Uterus (tissue), 4 donors: ENCODE measurements around the gene CDIP1. TPM values are rescaled to one million over a fixed set of nuclear protein-coding genes. Genes with fewer than 3 reads are reported as not detected.
A peak's percentile ranks its signal among the peaks of the same experiment; 100 is the strongest.

Source experiments
- DNase-seq, 2 donors: peaks; one replicate each; pipeline ENCODE4 v3.0.0-alpha.2; 2019 to 2020
- H3K27ac ChIP-seq, 2 donors: fragments of 200-600 bp; sonication (generic); 1 replicate in 1 of 2; 2 replicates in 1 of 2; pipeline ENCODE4 v1.5.1; 2016 to 2018
- H3K27me3 ChIP-seq, 2 donors: fragments of 200-600 bp; sonication (generic); one replicate each; pipeline ENCODE4 v1.5.1; 2018 to 2019; ENCODE audit warnings: control low read depth in 1 of 2
- H3K36me3 ChIP-seq, 2 donors: fragments of 200-600 bp; sonication (generic); one replicate each; pipeline ENCODE4 v1.5.1; 2019; ENCODE audit warnings: control low read depth in 1 of 2
- H3K4me1 ChIP-seq, 2 donors: fragments of 200-600 bp; sonication (generic); one replicate each; pipeline ENCODE4 v1.5.1; 2018 to 2019; ENCODE audit warnings: control low read depth in 1 of 2
- H3K4me3 ChIP-seq, 2 donors: fragments of 200-600 bp; sonication (generic); 1 replicate in 1 of 2; 2 replicates in 1 of 2; pipeline ENCODE4 v1.5.1; 2018 to 2019; ENCODE audit warnings: mild to moderate bottlenecking in 1 of 2
- H3K9me3 ChIP-seq, 2 donors: fragments of 200-600 bp; sonication (generic); one replicate each; pipeline ENCODE4 v1.5.1; 2019; ENCODE audit warnings: control low read depth in 1 of 2
- CTCF ChIP-seq, 4 experiments: fragments of 200-600 bp in 2 of 4; fragments of 450-650 bp in 2 of 4; sonication (generic) in 2 of 4; IDR thresholded peaks; one replicate each; pipeline ENCODE4 v1.5.1; 2016 to 2019; ENCODE audit warnings: antibody characterized with exemption in 4 of 4, mild to moderate bottlenecking in 2 of 4, moderate library complexity in 1 of 4
- POLR2A ChIP-seq, 2 donors: fragments of 450-650 bp; IDR thresholded peaks; one replicate each; pipeline ENCODE4 v1.6.1; 2016; ENCODE audit warnings: antibody characterized with exemption in 2 of 2, mild to moderate bottlenecking in 1 of 2, moderate library complexity in 1 of 2
- intact Hi-C: fragments of 100-400 bp; cut with DNase I; formaldehyde crosslinking; loops from one replicate; pipeline ENCODE4 v1.15.1; 2023; ENCODE audit warnings: low total_unique reads
- total RNA-seq, 4 donors: library from RNA; depleted of rRNA in 3 of 4; stranded (reverse); fragments of >200 nt in 3 of 4; gene quantifications; one replicate each; pipeline versions ENCODE4 v1.1.0 to v1.2.4, GENCODE V29; 2014 to 2023
- donor health status: DM: yes; HTN: yes; CAD: no.

Gene CDIP1
- total RNA-seq, 4 donors from 2014 or later, result 5.0 to 40.6 (median 11.1) TPM

- H3K27me3 ChIP-seq, result no peaks in the 10 kb centered on the region
- no peaks in the 10 kb centered on the region for H3K9me3 ChIP-seq
- TF ChIP-seq CTCF (IDR thresholded peaks at IDR 0.05) (no peak), POLR2A (IDR thresholded peaks at IDR 0.05) (no peak)
- intact Hi-C loops, result no loop called here
- no peak overlapping the region for H3K4me3 ChIP-seq
- no peak for DNase-seq
- H3K27ac ChIP-seq, result no peak overlapping the region
- H3K4me1 ChIP-seq, result peaks cover 0 to under 1% of the 10 kb centered on the region in 2 donors
- H3K36me3 ChIP-seq, result no peaks in the 10 kb centered on the region
Observed at GRCh38 chr16:4512473-4512872, 26.1 kb downstream of the CDIP1 start.

- DNase-seq, result no peak
Observed at GRCh38 chr16:4511441-4512082, 27.0 kb downstream of the CDIP1 start.

DNA sequence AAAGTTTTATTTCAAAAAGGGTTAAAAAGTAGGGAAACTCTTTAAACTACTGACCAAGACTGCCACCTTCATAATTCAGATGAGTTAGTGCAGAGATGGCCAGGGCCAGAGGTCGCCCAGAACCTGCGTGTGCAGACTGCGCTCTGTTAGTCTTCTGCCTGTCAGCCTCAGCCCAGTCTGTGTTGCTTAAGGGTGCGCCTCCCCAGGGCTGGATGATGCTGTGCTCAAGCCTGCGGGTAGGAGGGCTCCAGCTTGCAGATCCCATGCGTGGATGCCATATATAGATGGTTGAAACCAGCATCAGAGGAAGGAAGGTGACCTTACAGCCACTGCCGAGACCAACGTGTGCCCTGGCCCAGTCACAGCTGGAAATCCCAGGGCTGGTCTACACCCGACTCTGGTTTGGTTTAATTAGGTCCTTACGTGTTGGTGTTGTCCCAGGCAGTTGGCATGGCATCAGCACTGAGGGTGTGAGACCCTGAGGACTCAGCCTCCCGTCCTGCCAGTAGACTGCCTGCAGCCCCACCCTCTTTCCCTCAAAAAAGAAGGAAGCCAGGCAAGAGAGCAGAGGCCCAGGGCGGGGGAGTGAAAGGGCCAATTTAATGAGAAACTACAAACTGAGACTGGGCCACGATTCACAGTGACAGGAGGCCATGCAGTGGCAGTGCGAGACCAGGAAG is 27.7 kb downstream of the CDIP1 start:
- intact Hi-C loops, result no loop called here
- Histone ChIP-seq H3K36me3 (no peaks in the 10 kb centered on the region), H3K9me3 (no peaks in the 10 kb centered on the region), H3K27ac (no peak overlapping the region), H3K27me3 (no peaks in the 10 kb centered on the region), H3K4me1 (no peaks in the 10 kb centered on the region), H3K4me3 (no peak overlapping the region)
- no peak for DNase-seq
- TF ChIP-seq POLR2A (IDR thresholded peaks at IDR 0.05), result no peak
- TF ChIP-seq CTCF (IDR thresholded peaks at IDR 0.05), result no peak

More at GRCh38 chr16:4511441-4512082, 27.0 kb downstream of the CDIP1 start:
- H3K27me3 ChIP-seq, result no peaks in the 10 kb centered on the region
- intact Hi-C loops, result no loop called here
- H3K4me3 ChIP-seq, result no peak overlapping the region
- no peaks in the 10 kb centered on the region for H3K4me1 ChIP-seq
- H3K9me3 ChIP-seq, result no peaks in the 10 kb centered on the region
- H3K27ac ChIP-seq, result no peak overlapping the region
- TF ChIP-seq CTCF (IDR thresholded peaks at IDR 0.05), result peak; percentile 23 to 45 (median 28)
- no peak for TF ChIP-seq POLR2A (IDR thresholded peaks at IDR 0.05)
- no peaks in the 10 kb centered on the region for H3K36me3 ChIP-seq

DNA sequence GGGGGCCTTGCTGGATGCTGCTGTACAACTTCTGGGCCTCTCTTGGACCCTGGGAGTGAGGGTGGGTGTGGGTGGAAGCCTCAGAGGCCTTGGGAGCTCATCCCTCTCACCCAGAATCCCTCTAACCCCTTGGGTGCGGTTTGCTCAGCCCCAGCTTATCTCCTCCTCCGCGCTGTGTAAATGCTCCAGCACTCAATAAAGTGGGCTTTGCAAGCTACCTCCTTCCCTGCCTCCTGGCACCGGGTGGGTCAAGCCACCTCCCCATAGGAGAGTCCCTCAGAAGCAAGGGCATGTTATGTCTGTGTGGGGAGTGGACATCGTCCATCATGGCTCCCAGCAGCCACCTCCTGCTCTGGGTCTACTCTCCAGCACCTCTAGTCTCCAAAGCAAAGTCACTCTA is 28.4 kb downstream of the CDIP1 start:
- Histone ChIP-seq H3K36me3 (no peaks in the 10 kb centered on the region), H3K4me3 (no peak overlapping the region), H3K27me3 (no peaks in the 10 kb centered on the region), H3K27ac (no peak overlapping the region), H3K9me3 (no peaks in the 10 kb centered on the region), H3K4me1 (no peaks in the 10 kb centered on the region)
- DNase-seq, result no peak
- intact Hi-C loops, result no loop called here
- TF ChIP-seq CTCF (IDR thresholded peaks at IDR 0.05) (no peak), POLR2A (IDR thresholded peaks at IDR 0.05) (no peak)

- intact Hi-C loops, result no loop called here
- no peak for DNase-seq
Observed at GRCh38 chr16:4509420-4509819, 29.2 kb downstream of the CDIP1 start.

More at GRCh38 chr16:4509420-4509819, 29.2 kb downstream of the CDIP1 start:
- Histone ChIP-seq H3K36me3 (no peaks in the 10 kb centered on the region), H3K4me3 (no peak overlapping the region), H3K4me1 (no peaks in the 10 kb centered on the region), H3K27ac (no peak overlapping the region), H3K27me3 (no peaks in the 10 kb centered on the region), H3K9me3 (no peaks in the 10 kb centered on the region)
- TF ChIP-seq CTCF (IDR thresholded peaks at IDR 0.05), result no peak
- TF ChIP-seq POLR2A (IDR thresholded peaks at IDR 0.05), result no peak
